CD14-positive monocyte (primary cell): ENCODE data around the gene TGFA. TPM values are rescaled to one million over a fixed set of nuclear protein-coding genes. Genes with fewer than 3 reads are reported as not detected.
A peak's percentile ranks its signal among the peaks of the same experiment; 100 is the strongest.

Experiments
- DNase-seq, 3 donors: peaks; one replicate each; pipeline ENCODE4 v3.0.0-alpha.2; 2011 to 2022
- H2AFZ ChIP-seq: 2 replicates; pipeline ENCODE4 v1.6.0; 2012; ENCODE audit warnings: mild to moderate bottlenecking, low read depth, low read length, inconsistent platforms; ENCODE audit not compliant: insufficient read depth, poor library complexity, severe bottlenecking
- H3K27ac ChIP-seq, 2 donors: 1 replicate in 1 of 2; 2 replicates in 1 of 2; pipeline ENCODE4 v1.5.1; 2012 to 2013; ENCODE audit warnings: low read length in 2 of 2, control low read depth in 1 of 2, inconsistent platforms in 1 of 2, low read depth in 1 of 2, mild to moderate bottlenecking in 1 of 2
- H3K27me3 ChIP-seq, 2 donors: one replicate each; pipeline versions ENCODE4 v1.6.0 to v1.6.1; 2011 to 2013; ENCODE audit warnings: low read length in 2 of 2; ENCODE audit not compliant: control insufficient read depth in 2 of 2, insufficient read depth in 2 of 2
- H3K36me3 ChIP-seq, 2 donors: replicated peaks in 1 of 2; 1 replicate in 1 of 2; 2 replicates in 1 of 2; pipeline versions ENCODE4 v1.5.1 to v1.6.1; 2012 to 2013; ENCODE audit warnings: low read length in 2 of 2, control low read depth in 1 of 2, inconsistent platforms in 1 of 2, mild to moderate bottlenecking in 1 of 2; ENCODE audit not compliant: insufficient read depth in 2 of 2, control insufficient read depth in 1 of 2
- H3K4me1 ChIP-seq, 2 donors: 1 replicate in 1 of 2; 2 replicates in 1 of 2; pipeline versions ENCODE4 v1.5.1 to v1.6.1; 2012 to 2013; ENCODE audit warnings: low read length in 2 of 2, control low read depth in 1 of 2, inconsistent platforms in 1 of 2, mild to moderate bottlenecking in 1 of 2, moderate library complexity in 1 of 2; ENCODE audit not compliant: insufficient read depth in 2 of 2, control insufficient read depth in 1 of 2
- H3K4me2 ChIP-seq: replicated peaks from 2 replicates; pipeline ENCODE3; 2012; ENCODE audit warnings: low read length, moderate library complexity, mild to moderate bottlenecking; ENCODE audit not compliant: poor library complexity, severe bottlenecking; ENCODE audit errors: extremely low read depth
- H3K4me3 ChIP-seq, 3 experiments: fragments of 200-600 bp in 1 of 3; sonication (generic) in 1 of 3; replicated peaks in 1 of 3; 1 replicate in 2 of 3; 2 replicates in 1 of 3; pipeline ENCODE4 v1.5.1; 2011 to 2013; ENCODE audit warnings: low read length in 3 of 3, mild to moderate bottlenecking in 3 of 3, control low read depth in 2 of 3, low read depth in 2 of 3, inconsistent platforms in 1 of 3, moderate library complexity in 1 of 3
- H3K79me2 ChIP-seq: 2 replicates; pipeline ENCODE4 v1.6.0; 2012; ENCODE audit warnings: mild to moderate bottlenecking, control low read depth, inconsistent platforms, low read length, moderate library complexity; ENCODE audit not compliant: insufficient read depth
- H3K9ac ChIP-seq: 2 replicates; pipeline ENCODE4 v1.6.0; 2017; ENCODE audit warnings: low read length, mild to moderate bottlenecking; ENCODE audit not compliant: insufficient read depth, poor library complexity, severe bottlenecking
- H3K9me3 ChIP-seq, 2 donors: replicated peaks in 1 of 2; 1 replicate in 1 of 2; 2 replicates in 1 of 2; pipeline versions ENCODE4 v1.5.1 to v1.6.1; 2012 to 2013; ENCODE audit warnings: low read length in 2 of 2, control low read depth in 1 of 2; ENCODE audit not compliant: control insufficient read depth in 1 of 2, insufficient read depth in 1 of 2
- H4K20me1 ChIP-seq: 2 replicates; pipeline ENCODE4 v1.6.0; 2012; ENCODE audit warnings: mild to moderate bottlenecking, low read length, control low read depth, moderate library complexity; ENCODE audit not compliant: insufficient read depth
- H3K27ac Mint-ChIP-seq, 7 donors: one replicate each; pipeline ENCODE4 v1.8.0; 2020; ENCODE audit warnings: mild to moderate bottlenecking in 7 of 7, mixed read lengths in 7 of 7, moderate library complexity in 6 of 7, inconsistent platforms in 2 of 7
- H3K27me3 Mint-ChIP-seq, 3 donors: one replicate each; pipeline ENCODE4 v1.8.0; 2021 to 2022; ENCODE audit warnings: low read depth in 3 of 3, mild to moderate bottlenecking in 3 of 3, mixed read lengths in 3 of 3, moderate library complexity in 3 of 3, inconsistent platforms in 1 of 3
- H3K36me3 Mint-ChIP-seq, 2 donors: one replicate each; pipeline ENCODE4 v1.8.0; 2020; ENCODE audit warnings: mixed read lengths in 2 of 2, inconsistent platforms in 1 of 2, mild to moderate bottlenecking in 1 of 2
- H3K4me1 Mint-ChIP-seq: one replicate; pipeline ENCODE4 v1.8.0; 2020; ENCODE audit warnings: mild to moderate bottlenecking, mixed read lengths
- H3K4me3 Mint-ChIP-seq, 2 donors: one replicate each; pipeline ENCODE4 v1.8.0; 2020; ENCODE audit warnings: mild to moderate bottlenecking in 2 of 2, mixed read lengths in 2 of 2, moderate library complexity in 1 of 2
- H3K9me3 Mint-ChIP-seq, 7 donors: one replicate each; pipeline ENCODE4 v1.8.0; 2020 to 2022; ENCODE audit warnings: mixed read lengths in 7 of 7, mild to moderate bottlenecking in 6 of 7, moderate library complexity in 6 of 7, inconsistent platforms in 2 of 7
- WGBS: methylation state at CpG from one replicate; pipeline ENCODE4 v1.1.5; 2013; ENCODE audit warnings: missing lambda C conversion rate; ENCODE audit not compliant: insufficient coverage; 5-methylcytosine and 5-hydroxymethylcytosine counted together
- intact Hi-C, 2 donors: fragments of 100-400 bp; cut with micrococcal nuclease; formaldehyde crosslinking; loops; one replicate each; pipeline versions ENCODE4 v1.15.0 to v1.15.1; 2023
- polyA plus RNA-seq, 3 donors: library from polyadenylated mRNA; depleted of rRNA in 1 of 3; unstranded in 2 of 3; stranded (reverse) in 1 of 3; fragments of 300-500 nt in 2 of 3; fragments of >200 nt in 1 of 3; fragmentation: Illumina TruSeq in 2 of 3; gene quantifications; 1 replicate in 2 of 3; 2 replicates in 1 of 3; pipeline ENCODE4 v1.2.3, GENCODE V29; 2012 to 2021
- TF ChIP-seq, protein P1 (sequence below): fragments of 200-600 bp; IDR thresholded peaks from one replicate; pipeline ENCODE4 v1.8.0; 2022; ENCODE audit warnings: antibody characterized with exemption, mild to moderate bottlenecking

Gene TGFA
- polyA plus RNA-seq, 3 donors = 1.7 to 2.5 (median 1.7) TPM

- DNase-seq = no peak
- H3K4me3 ChIP-seq = no peak overlapping the region
Measured at GRCh38 chr2:70475266-70475665, 78.4 kb downstream of the TGFA start.

DNA sequence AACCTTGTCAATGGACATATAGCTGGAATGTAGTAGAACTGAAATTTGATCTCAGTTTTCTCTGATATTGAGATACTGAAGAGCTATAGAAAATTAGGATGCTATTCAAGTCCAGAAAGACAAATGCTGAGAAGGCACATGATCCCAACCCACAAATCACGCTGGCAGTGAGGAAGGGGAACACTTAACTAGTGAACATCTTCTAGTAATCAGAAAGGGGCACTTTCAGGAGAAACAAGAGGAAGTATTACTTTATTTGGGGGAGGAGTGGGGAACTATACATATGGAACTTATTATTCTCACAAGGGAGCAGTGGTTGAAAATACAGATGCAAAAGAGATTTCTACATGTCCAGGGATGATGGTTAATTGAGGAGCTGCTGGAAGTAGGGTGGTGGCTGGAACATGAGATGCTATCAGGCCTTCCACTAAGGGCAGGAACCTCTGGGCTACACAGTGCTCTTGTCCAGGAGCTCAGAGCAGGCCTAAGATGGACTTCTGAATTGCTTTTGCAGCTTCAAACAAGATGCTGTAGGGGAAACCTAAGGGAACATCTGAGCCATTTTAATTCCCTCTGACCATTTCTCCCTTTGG is 79.3 kb downstream of the TGFA start:
- no peaks in the 10 kb centered on the region for H3K27me3 ChIP-seq
- no peak for DNase-seq
- H3K4me1 ChIP-seq = peaks cover 59 to 65% of the 10 kb centered on the region in 2 donors
- Mint-ChIP-seq H3K27ac (peak overlapping the region in 2 of 7 donors; percentile 30 to 37), H3K36me3 (peaks cover 0 to 2% of the 10 kb centered on the region in 2 donors), H3K27me3 (peaks cover 0 to 12% (median 0%) of the 10 kb centered on the region in 3 donors), H3K4me1 (peaks cover 66% of the 10 kb centered on the region), H3K9me3 (no peaks in the 10 kb centered on the region), H3K4me3 (no peak overlapping the region)
- H3K27ac ChIP-seq = no peak overlapping the region
- no peaks in the 10 kb centered on the region for H4K20me1 ChIP-seq
- no CpG with 5 or more reads among the region's 1 CpG for WGBS
- no peaks in the 10 kb centered on the region for H3K36me3 ChIP-seq
- H3K79me2 ChIP-seq = no peaks in the 10 kb centered on the region
- no peak overlapping the region for H3K4me3 ChIP-seq
- no peaks in the 10 kb centered on the region for H3K9me3 ChIP-seq
- TF ChIP-seq, protein P1, sequence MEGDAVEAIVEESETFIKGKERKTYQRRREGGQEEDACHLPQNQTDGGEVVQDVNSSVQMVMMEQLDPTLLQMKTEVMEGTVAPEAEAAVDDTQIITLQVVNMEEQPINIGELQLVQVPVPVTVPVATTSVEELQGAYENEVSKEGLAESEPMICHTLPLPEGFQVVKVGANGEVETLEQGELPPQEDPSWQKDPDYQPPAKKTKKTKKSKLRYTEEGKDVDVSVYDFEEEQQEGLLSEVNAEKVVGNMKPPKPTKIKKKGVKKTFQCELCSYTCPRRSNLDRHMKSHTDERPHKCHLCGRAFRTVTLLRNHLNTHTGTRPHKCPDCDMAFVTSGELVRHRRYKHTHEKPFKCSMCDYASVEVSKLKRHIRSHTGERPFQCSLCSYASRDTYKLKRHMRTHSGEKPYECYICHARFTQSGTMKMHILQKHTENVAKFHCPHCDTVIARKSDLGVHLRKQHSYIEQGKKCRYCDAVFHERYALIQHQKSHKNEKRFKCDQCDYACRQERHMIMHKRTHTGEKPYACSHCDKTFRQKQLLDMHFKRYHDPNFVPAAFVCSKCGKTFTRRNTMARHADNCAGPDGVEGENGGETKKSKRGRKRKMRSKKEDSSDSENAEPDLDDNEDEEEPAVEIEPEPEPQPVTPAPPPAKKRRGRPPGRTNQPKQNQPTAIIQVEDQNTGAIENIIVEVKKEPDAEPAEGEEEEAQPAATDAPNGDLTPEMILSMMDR = no peak
- no peak overlapping the region for H3K4me2 ChIP-seq
- intact Hi-C loops = no loop called here
- no peak overlapping the region for H2AFZ ChIP-seq
- no peak overlapping the region for H3K9ac ChIP-seq

More at GRCh38 chr2:70475266-70475665, 78.4 kb downstream of the TGFA start:
- H4K20me1 ChIP-seq = no peaks in the 10 kb centered on the region
- WGBS = no CpG with 5 or more reads among the region's 5 CpGs
- intact Hi-C loops = no loop called here
- H3K27me3 ChIP-seq = no peaks in the 10 kb centered on the region
- no peak overlapping the region for H3K9ac ChIP-seq
- H3K27ac Mint-ChIP-seq = no peak overlapping the region
- H2AFZ ChIP-seq = no peak overlapping the region
- H3K4me3 Mint-ChIP-seq = no peak overlapping the region
- peaks cover 69% of the 10 kb centered on the region for H3K4me1 Mint-ChIP-seq
- no peak overlapping the region for H3K27ac ChIP-seq
- H3K36me3 ChIP-seq = no peaks in the 10 kb centered on the region
- no peaks in the 10 kb centered on the region for H3K79me2 ChIP-seq
- peaks cover 61 to 69% of the 10 kb centered on the region in 2 donors for H3K4me1 ChIP-seq
- H3K9me3 ChIP-seq = no peaks in the 10 kb centered on the region
- H3K9me3 Mint-ChIP-seq = peaks cover 0 to 2% (median 0%) of the 10 kb centered on the region in 7 donors
- peaks cover 0 to 12% (median 0%) of the 10 kb centered on the region in 3 donors for H3K27me3 Mint-ChIP-seq
- TF ChIP-seq, protein P1 = no peak
- H3K36me3 Mint-ChIP-seq = peaks cover 0 to 2% of the 10 kb centered on the region in 2 donors
- H3K4me2 ChIP-seq = no peak overlapping the region
